Measurements from ENCODE around the gene AMPH.

Gene AMPH

DNA sequence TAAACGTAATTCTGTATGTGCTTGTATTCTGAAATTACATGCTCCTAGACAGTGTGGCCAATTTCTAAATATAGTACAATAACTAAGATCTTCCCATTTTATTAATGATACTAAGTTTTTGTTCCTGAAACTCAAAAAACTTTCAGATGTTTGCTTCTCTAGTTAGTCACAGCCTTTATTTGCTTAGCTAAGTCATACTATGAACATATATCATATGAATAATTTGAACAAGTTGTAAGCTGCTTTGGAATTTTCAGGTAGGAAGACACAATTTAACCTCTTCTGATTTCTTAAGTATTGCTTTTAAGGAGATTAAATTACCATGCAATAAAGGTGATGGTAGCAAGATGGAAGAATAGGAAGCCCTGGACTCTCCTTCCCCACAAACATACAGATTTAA lies 148.7 kb downstream of the AMPH start:
- intact Hi-C loops (cut with DNase I) = no loop called here

DNA sequence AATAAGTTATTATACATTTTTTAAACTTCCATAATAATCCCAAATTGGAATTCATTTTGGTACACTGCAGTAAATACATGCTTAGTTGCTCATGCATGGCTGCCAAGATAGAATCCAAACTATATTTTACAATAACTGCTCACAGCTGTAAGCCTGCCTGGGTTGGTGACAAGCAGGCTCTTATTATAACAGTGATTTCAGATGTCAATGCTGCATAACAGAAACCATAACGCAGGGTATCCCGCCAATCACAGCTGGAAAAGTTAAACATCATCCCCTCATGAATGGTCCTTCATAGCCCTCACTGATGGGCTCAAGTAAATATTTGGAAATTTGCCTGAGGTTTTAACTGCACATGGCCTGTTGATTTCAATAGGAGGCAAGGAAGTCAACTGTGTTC lies 149.8 kb downstream of the AMPH start:
- no peak for DNase-seq
- intact Hi-C loops (cut with DNase I) = no loop called here

More for the DNA sequence above, 148.7 kb downstream of the AMPH start:
- DNase-seq = no peak

DNA sequence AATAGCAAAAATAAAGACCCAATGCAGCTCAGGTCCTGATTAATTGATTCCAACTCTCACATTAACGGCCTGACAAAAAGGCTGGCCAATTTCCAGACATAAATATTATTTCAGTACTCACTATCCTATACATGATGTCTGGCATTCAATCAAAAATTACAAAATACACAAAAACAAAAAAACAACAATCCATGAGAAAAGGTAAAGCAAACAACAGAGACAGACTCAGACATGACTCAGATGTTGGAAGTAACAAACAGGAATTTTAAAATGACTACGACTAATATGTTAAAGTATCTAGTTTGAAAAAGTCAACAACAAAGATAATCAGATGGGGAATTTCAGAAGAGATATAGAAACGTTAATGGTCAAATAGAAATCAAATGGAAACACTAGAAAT lies 152.8 kb downstream of the AMPH start:
- intact Hi-C loops (cut with DNase I) = no loop called here

GRCh38 chr7:38477333-38477732 lies 153.8 kb downstream of the AMPH start:
- no peak for DNase-seq
- intact Hi-C loops (cut with DNase I) = no loop called here

More for the DNA sequence above, 152.8 kb downstream of the AMPH start:
- no peak for DNase-seq

GRCh38 chr7:38476764-38477163 lies 154.4 kb downstream of the AMPH start:
- intact Hi-C loops (cut with DNase I) = no loop called here

DNA sequence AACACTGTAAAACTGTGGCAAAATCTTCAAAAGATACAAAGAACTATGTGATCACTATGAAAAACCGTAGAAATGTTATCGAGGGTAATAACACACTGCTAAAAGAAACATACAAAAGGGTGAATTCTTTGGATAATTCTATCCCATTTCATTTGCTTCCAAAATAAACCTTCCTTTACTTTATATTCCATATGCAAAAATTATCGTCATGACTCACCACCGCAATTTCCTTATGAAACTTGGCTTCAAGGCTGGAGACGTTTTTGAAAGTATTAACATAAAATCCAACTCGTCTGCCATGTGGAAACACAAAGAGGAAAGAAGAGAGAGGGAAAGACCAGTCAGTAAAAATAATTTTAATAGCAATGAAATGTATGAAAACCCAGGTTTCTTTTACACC lies 165.2 kb downstream of the AMPH start:
- DNase-seq = no peak
- intact Hi-C loops (cut with DNase I) = no loop called here

More at GRCh38 chr7:38476764-38477163, 154.4 kb downstream of the AMPH start:
- no peak for DNase-seq

DNA sequence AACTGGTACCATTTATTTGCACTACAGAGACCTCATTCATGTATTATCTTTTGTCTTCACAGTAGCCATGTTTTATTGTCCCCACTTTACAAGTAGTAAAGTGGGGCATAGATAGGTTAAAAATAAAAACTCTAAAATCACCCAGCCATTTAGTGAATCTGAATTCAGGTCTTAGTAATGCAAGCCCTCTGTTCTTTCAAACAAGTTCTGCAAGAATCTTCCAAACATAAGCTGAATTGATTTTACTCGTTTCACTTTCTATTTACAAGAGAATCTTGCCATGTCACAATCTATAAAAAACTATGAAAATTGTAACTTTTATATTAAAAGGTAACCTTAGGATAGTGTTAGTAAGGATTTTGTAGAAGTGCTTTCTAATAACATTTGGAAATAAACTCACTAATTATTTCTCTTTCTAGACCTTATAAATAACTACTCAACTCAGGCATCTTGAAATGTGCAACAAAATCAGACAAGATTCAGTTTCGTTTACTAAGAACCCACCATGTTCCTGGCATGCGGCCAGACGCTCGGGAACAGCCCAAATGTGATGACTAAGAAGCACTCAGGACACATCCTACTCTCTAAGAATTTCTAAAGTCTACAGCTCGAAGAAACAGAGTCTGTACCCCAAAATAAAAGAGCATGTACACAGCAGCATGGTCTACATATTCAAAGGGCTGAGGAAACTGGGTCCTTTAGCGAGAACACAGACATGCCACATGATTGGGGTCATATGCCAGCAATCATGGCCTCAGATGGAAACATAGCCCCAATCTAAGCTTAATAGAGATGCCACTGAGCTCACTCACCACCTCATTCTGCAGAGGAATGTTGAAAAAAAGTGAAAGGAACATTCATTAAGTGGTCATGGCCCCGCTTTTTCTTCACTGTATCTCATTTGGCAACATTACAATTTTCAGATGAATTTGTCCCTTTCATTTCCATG lies 167.6 kb downstream of the AMPH start:
- DNase-seq = peak in 13 of 42 donors; percentile 11 to 68 (median 22)
- intact Hi-C loops (cut with DNase I) = no loop called here

- intact Hi-C loops (cut with DNase I) = no loop called here
- DNase-seq = no peak
Measured at GRCh38 chr7:38462819-38463218, 168.4 kb downstream of the AMPH start.

DNA sequence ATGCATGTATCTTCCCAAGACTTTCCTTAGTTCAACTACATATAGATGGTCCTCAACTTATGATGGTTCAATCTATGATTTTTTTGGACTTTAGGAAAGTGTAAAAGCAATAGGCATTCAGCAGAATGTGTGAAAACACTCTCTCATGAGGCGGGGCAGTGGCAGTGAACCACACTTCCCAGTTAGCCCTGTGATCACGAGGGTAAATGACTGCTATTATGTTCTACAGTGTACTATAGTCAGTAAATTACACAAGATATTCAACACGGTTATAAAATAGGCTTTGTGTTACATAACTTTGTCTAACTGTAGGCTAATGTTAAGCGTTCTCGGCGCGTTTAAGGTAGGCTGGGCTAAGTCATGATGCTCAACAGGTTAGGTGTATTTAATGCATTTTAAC lies 169.3 kb downstream of the AMPH start:
- intact Hi-C loops (cut with DNase I) = no loop called here

GRCh38 chr7:38453826-38454225 lies 177.3 kb downstream of the AMPH start:
- DNase-seq = no peak
- intact Hi-C loops (cut with DNase I) = no loop called here

More for the DNA sequence above, 169.3 kb downstream of the AMPH start:
- DNase-seq = no peak

DNA sequence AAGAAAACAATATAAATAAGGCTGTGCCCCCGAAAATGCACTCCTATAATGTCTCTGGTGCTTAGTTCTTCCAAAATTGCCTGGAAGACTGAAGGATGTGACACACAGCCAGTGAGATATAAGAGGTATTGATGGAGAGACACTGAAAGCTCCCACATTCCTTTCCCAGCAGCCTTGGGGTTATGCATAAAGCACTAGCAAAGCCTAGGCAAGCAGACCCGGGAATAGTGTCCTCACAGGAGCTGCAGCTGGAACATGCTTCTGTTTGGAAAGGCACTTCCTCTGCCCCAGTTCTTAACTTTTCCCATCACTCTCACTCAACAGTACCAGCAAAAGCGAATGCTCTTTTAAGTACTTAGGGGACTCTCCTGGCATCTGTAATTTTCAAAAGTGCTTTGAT lies 178.0 kb downstream of the AMPH start:
- intact Hi-C loops (cut with DNase I) = no loop called here
- DNase-seq = no peak

DNA sequence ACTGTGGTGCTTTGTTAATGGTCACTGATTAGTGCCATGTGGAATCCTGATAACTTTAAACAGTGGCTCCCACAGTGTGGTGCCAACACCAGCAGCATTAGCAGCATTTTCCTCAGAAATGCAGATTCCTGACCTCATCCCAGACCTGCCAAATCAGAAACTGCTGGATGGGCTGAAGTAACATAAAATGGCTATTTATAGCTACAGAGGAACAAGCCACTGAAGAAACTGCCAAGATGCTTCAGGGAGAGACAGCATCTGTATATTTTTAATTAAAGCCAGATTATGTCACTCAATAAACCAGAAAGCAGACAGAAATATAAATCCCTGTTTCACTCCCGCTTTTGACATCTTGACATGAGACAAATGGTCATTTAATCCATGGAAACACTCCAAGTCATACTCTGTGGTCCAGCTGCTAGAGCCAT lies 178.5 kb downstream of the AMPH start:
- intact Hi-C loops (cut with DNase I) = no loop called here
- no peak for DNase-seq

DNA sequence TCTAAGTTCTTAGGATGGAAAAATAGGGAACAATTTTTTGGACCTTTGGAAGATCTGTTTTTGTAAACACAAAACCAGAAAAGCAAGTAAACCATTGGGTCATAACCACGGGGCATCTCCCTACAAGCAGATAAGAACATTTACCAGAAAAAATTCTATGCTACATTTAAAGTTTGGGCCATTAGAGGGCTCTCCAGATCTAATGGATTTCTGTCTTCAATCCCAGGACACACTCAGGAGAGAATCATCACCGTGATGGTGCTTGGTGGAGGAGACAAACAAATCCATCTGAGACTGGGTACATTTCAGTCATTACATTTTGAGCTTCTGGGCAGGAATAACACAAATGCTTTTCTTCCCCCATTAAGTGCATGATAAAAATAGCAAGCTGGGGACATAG lies 179.3 kb downstream of the AMPH start:
- intact Hi-C loops (cut with DNase I) = no loop called here
- DNase-seq = peak in 8 of 42 donors; percentile 10 to 50 (median 16)

- intact Hi-C loops (cut with DNase I) = no loop called here
Measured at GRCh38 chr7:38448584-38449234, 182.5 kb downstream of the AMPH start.

GRCh38 chr7:38448054-38448453 lies 183.1 kb downstream of the AMPH start:
- DNase-seq = no peak
- intact Hi-C loops (cut with DNase I) = no loop called here

More at GRCh38 chr7:38448584-38449234, 182.5 kb downstream of the AMPH start:
- DNase-seq = no peak

DNA sequence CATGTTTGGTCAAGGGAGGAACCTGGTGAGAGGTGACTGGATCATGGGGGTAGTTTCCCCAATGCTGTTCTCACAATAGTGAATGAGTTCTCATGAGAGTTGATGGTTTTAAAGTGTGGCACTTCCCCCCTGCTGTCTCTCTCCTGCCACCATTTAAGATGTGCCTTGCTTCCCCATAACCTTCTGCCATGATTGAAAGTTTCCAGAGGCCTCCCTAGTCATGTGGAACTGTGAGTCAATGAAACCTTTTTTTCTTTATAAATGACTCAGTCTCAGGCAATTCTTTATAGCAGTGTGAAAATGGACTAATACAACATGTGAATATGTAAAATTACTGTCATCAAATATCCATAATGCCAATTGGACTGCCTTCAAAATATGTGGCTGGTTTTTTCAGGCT lies 192.2 kb downstream of the AMPH start:
- DNase-seq = no peak
- intact Hi-C loops (cut with DNase I) = no loop called here

- intact Hi-C loops (cut with DNase I) = no loop called here
Measured at GRCh38 chr7:38432671-38433070, 198.5 kb downstream of the AMPH start.

DNA sequence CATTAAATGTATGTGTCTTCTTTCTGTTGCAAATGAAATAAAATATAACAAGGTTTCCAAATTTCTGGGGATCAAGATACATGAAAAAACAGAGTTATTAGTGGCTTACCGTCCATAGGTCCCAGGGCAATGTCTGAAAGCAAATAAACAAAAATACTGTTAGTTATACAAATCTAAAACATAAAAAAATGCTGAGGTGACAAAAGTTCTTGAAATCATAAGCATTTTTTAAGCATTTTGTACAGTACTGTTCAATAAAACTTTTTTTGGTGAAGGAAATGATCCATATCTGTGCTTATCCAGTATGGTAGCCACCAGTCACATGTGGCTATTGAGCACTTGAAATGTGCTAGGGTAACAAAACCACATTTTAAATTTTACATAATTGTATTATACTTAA lies 199.1 kb downstream of the AMPH start:
- intact Hi-C loops (cut with DNase I) = no loop called here

More at GRCh38 chr7:38432671-38433070, 198.5 kb downstream of the AMPH start:
- no peak for DNase-seq

DNA sequence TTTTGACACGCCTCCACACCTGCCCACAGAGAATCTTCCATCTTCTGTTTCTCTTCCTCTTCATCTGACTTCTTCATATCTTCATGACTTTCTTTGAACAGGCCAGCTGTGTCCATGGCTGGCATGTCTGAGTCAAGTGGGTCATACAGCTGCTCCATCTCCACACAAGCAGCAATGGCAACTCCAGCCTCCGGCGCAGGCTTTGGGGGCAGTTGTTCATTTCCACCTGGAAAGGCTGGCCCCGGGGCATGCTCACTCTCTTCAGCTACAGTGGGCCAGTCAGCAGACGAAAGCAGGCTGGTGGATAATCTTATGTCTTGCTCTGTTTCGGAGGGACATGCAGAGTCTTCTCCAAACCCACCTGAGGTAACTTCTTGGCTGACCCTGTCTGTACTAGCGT lies 202.1 kb downstream of the AMPH start:
- DNase-seq = no peak
- intact Hi-C loops (cut with DNase I) = no loop called here

More for the DNA sequence above, 199.1 kb downstream of the AMPH start:
- DNase-seq = no peak

DNA sequence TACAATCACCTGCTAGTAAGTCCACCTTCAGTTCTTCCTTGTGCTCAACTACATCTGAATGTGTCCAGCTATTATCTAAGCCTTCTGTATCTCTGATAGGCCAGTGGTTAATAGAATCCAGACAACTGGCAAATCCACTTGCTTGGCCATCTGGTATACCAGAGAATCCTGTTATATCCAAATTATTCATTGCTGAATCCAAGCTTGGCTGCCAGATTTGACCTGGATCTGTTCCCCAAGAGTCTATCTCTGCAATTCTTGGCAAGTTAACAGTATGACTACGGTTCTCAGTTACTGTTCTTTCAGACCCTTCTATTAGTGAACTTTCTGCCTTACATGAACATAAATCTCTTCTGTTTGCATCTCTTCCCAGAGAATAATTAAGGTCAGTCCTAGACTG lies 203.1 kb downstream of the AMPH start:
- no peak for DNase-seq

More for the DNA sequence above, 203.1 kb downstream of the AMPH start:
- intact Hi-C loops (cut with DNase I) = no loop called here
